ENCODE results near the gene PLCL2. TPM values are rescaled to one million over a fixed set of nuclear protein-coding genes. Genes with fewer than 3 reads are reported as not detected.

PLCL2 gene
- total and polyA plus RNA-seq, 9 donors, result 12.6 to 54.2 (median 24.7) TPM

GRCh38 chr3:16873872-16874271 is 10.9 kb upstream of the PLCL2 start:
- intact Hi-C loops (cut with DNase I), result no loop called here
- Histone ChIP-seq H3K4me3 (no peak overlapping the region), H3K27me3 (no peaks in the 10 kb centered on the region), H3K27ac (no peak overlapping the region), H3K4me1 (ENCODE audit: insufficient read depth) (no peaks in the 10 kb centered on the region), H3K36me3 (no peaks in the 10 kb centered on the region), H3K9me3 (no peaks in the 10 kb centered on the region)
- TF ChIP-seq EP300 (IDR thresholded peaks at IDR 0.05) (no peak), POLR2A (IDR thresholded peaks at IDR 0.05) (no peak), CTCF (IDR thresholded peaks at IDR 0.05) (no peak)
- WGBS, 3 donors, result 92 to 93% (median 93%) methylated on average over 4 of the region's 4 CpGs
- no peak for DNase-seq

GRCh38 chr3:16875876-16876550 is 8.7 kb upstream of the PLCL2 start:
- Histone ChIP-seq H3K9me3 (no peaks in the 10 kb centered on the region), H3K27me3 (no peaks in the 10 kb centered on the region), H3K4me3 (no peak overlapping the region), H3K4me1 (ENCODE audit: insufficient read depth) (peaks cover 1% of the 10 kb centered on the region), H3K27ac (no peak overlapping the region), H3K36me3 (no peaks in the 10 kb centered on the region)
- no peak for DNase-seq
- 78 to 88% (median 84%) methylated on average over 3 of the region's 3 CpGs for WGBS, 3 donors
- intact Hi-C loops (cut with DNase I), result no loop called here
- no peak for TF ChIP-seq POLR2A (IDR thresholded peaks at IDR 0.05)
- no peak for TF ChIP-seq CTCF (IDR thresholded peaks at IDR 0.05)
- TF ChIP-seq EP300 (IDR thresholded peaks at IDR 0.05), result no peak

- no peaks in the 10 kb centered on the region for H3K36me3 ChIP-seq
- H3K4me3 ChIP-seq, result no peak overlapping the region
- no peaks in the 10 kb centered on the region for H3K9me3 ChIP-seq
- H3K27me3 ChIP-seq, result no peaks in the 10 kb centered on the region
- H3K27ac ChIP-seq, result no peak overlapping the region
- peaks cover 1% of the 10 kb centered on the region for H3K4me1 ChIP-seq (ENCODE audit: insufficient read depth)
- TF ChIP-seq EP300 (IDR thresholded peaks at IDR 0.05) (no peak), CTCF (IDR thresholded peaks at IDR 0.05) (no peak), POLR2A (IDR thresholded peaks at IDR 0.05) (no peak)
- DNase-seq, result no peak
- intact Hi-C loops (cut with DNase I), result no loop called here
- 64 to 73% (median 64%) methylated on average over 2 of the region's 2 CpGs for WGBS, 3 donors
These were observed 7.2 kb upstream of the PLCL2 start for GRCh38 chr3:16877505-16877904.

- Histone ChIP-seq H3K36me3 (no peaks in the 10 kb centered on the region), H3K4me1 (ENCODE audit: insufficient read depth) (peaks cover 1% of the 10 kb centered on the region), H3K27ac (no peak overlapping the region), H3K27me3 (no peaks in the 10 kb centered on the region), H3K4me3 (no peak overlapping the region), H3K9me3 (no peaks in the 10 kb centered on the region)
- TF ChIP-seq EP300 (IDR thresholded peaks at IDR 0.05) (no peak), CTCF (IDR thresholded peaks at IDR 0.05) (no peak), POLR2A (IDR thresholded peaks at IDR 0.05) (no peak)
- DNase-seq, result no peak
- WGBS, 3 donors, result 91 to 97% (median 95%) methylated on average over 1 of the region's 1 CpG
- intact Hi-C loops (cut with DNase I), result no loop called here
These were observed 6.8 kb upstream of the PLCL2 start for GRCh38 chr3:16877911-16878310.

Measured in ovary (tissue), 9 donors.